PC-3 (cell line): Measurements from ENCODE around the gene HCLS1.

Source experiments
- CTCF ChIP-seq: fragments of 300-600 bp; sonication (generic); conservative IDR thresholded peaks from 2 replicates; pipeline ENCODE4 v1.5.1; 2017; ENCODE audit warnings: antibody characterized with exemption, low read depth, mild to moderate bottlenecking, low read length
- EZH2 ChIP-seq: fragments of 300-600 bp; sonication (generic); IDR thresholded peaks from one replicate; pipeline ENCODE4 v1.6.1; 2017; ENCODE audit warnings: antibody characterized with exemption, mild to moderate bottlenecking, low read length; ENCODE audit not compliant: unreplicated experiment
- EZH2phosphoT487 ChIP-seq: fragments of 300-600 bp; sonication (generic); IDR thresholded peaks from 2 replicates; pipeline ENCODE4 v1.6.1; 2018; ENCODE audit warnings: mild to moderate bottlenecking, antibody characterized with exemption, low read length, borderline replicate concordance

GRCh38 chr3:121629601-121630000 is 31.1 kb downstream of the HCLS1 start:
- no peak for TF ChIP-seq EZH2
- no peak for TF ChIP-seq CTCF
- TF ChIP-seq EZH2phosphoT487: no peak
